Measurements from ENCODE around the gene FGF7. TPM values are rescaled to one million over a fixed set of nuclear protein-coding genes. Genes with fewer than 3 reads are reported as not detected.
"Not testable (repeated sequence)": the region's sequence is repeated elsewhere in the genome, so short reads cannot be mapped to it uniquely, and the experiment has no call there.

FGF7 gene
- polyA plus RNA-seq, 4 donors, result 13.4 to 28.3 (median 20.7) TPM

GRCh38 chr15:49438962-49439631, 16.1 kb downstream of the FGF7 start:
- DNase-seq (ENCODE audit: low read depth in 4 of 4, low spot score in 3 of 4), result no peak

- no peak for DNase-seq (ENCODE audit: low read depth in 4 of 4, low spot score in 3 of 4)
These were observed 16.8 kb downstream of the FGF7 start for GRCh38 chr15:49439678-49440395.

GRCh38 chr15:49441356-49441755, 18.3 kb downstream of the FGF7 start:
- DNase-seq (ENCODE audit: low read depth in 4 of 4, low spot score in 3 of 4), result no peak

- no peak for DNase-seq (ENCODE audit: low read depth in 4 of 4, low spot score in 3 of 4)
These were observed 18.8 kb downstream of the FGF7 start for GRCh38 chr15:49441816-49442215.

- no peak for DNase-seq (ENCODE audit: low read depth in 4 of 4, low spot score in 3 of 4)
These were observed 29.6 kb downstream of the FGF7 start for GRCh38 chr15:49452595-49452994.

- DNase-seq (ENCODE audit: low read depth in 4 of 4, low spot score in 3 of 4), result no peak
These were observed 33.1 kb downstream of the FGF7 start for GRCh38 chr15:49456166-49456565.

GRCh38 chr15:49458145-49458544, 35.1 kb downstream of the FGF7 start:
- DNase-seq (ENCODE audit: low read depth in 4 of 4, low spot score in 3 of 4), result no peak

GRCh38 chr15:49460411-49460941, 37.4 kb downstream of the FGF7 start:
- no peak for DNase-seq (ENCODE audit: low read depth in 4 of 4, low spot score in 3 of 4)

- DNase-seq (ENCODE audit: low read depth in 4 of 4, low spot score in 3 of 4), result no peak
These were observed 39.3 kb downstream of the FGF7 start for GRCh38 chr15:49462232-49462844.

- DNase-seq (ENCODE audit: low read depth in 4 of 4, low spot score in 3 of 4), result no peak
These were observed 41.5 kb downstream of the FGF7 start for GRCh38 chr15:49464522-49464921.

- DNase-seq (ENCODE audit: low read depth in 4 of 4, low spot score in 3 of 4), result no peak
These were observed 43.1 kb downstream of the FGF7 start for GRCh38 chr15:49466119-49466518.

GRCh38 chr15:49467746-49468480, 44.9 kb downstream of the FGF7 start:
- no peak for DNase-seq (ENCODE audit: low read depth in 4 of 4, low spot score in 3 of 4)

- no peak for DNase-seq (ENCODE audit: low read depth in 4 of 4, low spot score in 3 of 4)
These were observed 45.4 kb downstream of the FGF7 start for GRCh38 chr15:49468481-49468839.

GRCh38 chr15:49471248-49471647, 48.2 kb downstream of the FGF7 start:
- not testable (repeated sequence) for DNase-seq (ENCODE audit: low read depth in 4 of 4, low spot score in 3 of 4)

- no peak for DNase-seq (ENCODE audit: low read depth in 4 of 4, low spot score in 3 of 4)
These were observed 48.7 kb downstream of the FGF7 start for GRCh38 chr15:49471733-49472132.

- no peak for DNase-seq (ENCODE audit: low read depth in 4 of 4, low spot score in 3 of 4)
These were observed 49.3 kb downstream of the FGF7 start for GRCh38 chr15:49472338-49472737.

- DNase-seq (ENCODE audit: low read depth in 4 of 4, low spot score in 3 of 4), result no peak
These were observed 50.0 kb downstream of the FGF7 start for GRCh38 chr15:49473031-49473430.

GRCh38 chr15:49478021-49478420, 55.0 kb downstream of the FGF7 start:
- DNase-seq (ENCODE audit: low read depth in 4 of 4, low spot score in 3 of 4), result not testable (repeated sequence)

GRCh38 chr15:49478982-49479381, 55.9 kb downstream of the FGF7 start:
- DNase-seq (ENCODE audit: low read depth in 4 of 4, low spot score in 3 of 4), result not testable (repeated sequence)

- not testable (repeated sequence) for DNase-seq (ENCODE audit: low read depth in 4 of 4, low spot score in 3 of 4)
These were observed 62.4 kb downstream of the FGF7 start for GRCh38 chr15:49485401-49485800.

GRCh38 chr15:49490966-49491365, 67.9 kb downstream of the FGF7 start:
- DNase-seq (ENCODE audit: low read depth in 4 of 4, low spot score in 3 of 4), result no peak
